TTC549 (cell line): Measurements from ENCODE around the gene PLBD1.

Source experiments
- FAIRE-seq: peaks from 2 replicates; lab custom pipeline; 2012; peaks lifted over from hg19 to GRCh38; lab: Jason Lieb, UNC

PLBD1 gene

DNA sequence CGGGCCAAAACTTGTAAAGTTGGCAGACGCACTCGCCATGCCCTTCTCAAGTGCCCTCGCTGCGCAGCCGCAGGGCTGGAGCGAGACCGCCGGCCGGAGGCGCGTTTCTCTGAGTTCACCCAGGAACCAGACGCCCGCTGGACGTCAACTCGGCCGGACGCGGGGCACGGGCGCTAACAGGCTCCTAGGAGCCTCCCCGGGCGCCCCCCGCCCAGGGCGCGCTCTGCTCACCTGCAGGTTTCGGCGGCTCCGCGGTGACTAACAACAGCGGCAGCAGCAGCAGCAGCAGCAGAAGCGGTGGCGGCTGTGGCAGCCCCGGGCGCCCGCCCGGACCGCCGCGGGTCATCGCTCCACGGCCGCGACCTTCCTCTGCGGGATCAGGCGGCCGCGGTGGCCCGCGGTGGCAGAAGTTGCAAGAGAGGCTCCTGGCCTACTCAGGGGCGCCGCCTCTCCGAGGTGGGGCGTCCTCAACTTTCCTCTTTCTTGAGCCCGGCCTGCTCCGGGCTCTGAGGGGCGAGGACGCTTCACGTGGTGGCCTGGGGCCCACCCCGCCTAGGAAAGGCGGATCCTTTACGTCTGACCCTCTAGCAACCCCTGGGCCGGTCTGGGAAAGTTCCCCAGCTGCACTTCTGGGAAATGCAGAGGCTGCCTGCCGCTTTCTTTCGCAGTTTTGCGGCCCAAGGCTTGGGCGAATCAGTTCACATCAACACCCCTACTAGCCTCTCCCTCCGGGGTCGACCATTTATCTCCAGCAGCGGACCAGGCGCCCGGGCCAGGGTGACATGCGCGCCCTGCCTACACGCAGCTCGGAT lies at the start of gene PLBD1:
TSS of gene PLBD1 (minus strand) at position 533 of the 812 bp plus-strand sequence. CDS start at position 346, 187 bp downstream.
- FAIRE-seq: no peak

- FAIRE-seq: no peak
Observed at GRCh38 chr12:14614704-14615121, 47.0 kb upstream of the PLBD1 start.

DNA sequence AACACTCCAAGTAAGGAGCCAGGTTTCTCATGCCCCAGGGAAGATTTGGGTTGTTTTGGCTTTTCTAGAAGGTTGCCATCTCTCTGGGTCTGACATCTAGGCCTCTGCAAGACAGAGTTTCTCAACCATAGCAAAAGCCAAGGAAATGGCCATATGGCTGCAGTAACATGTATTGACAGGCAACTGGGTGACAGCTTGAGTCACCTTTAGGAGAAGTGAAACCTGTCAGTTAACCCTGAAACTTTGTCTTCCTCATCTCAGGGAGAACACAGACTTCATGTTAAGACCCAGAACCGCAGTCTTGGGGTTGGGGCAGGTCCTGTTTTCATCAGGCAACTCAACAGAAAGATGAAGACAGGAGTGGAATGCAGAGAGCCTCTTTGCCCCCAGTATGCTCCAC lies 46.0 kb upstream of the PLBD1 start:
- no peak for FAIRE-seq

GRCh38 chr12:14612898-14613445 lies 45.3 kb upstream of the PLBD1 start:
- no peak for FAIRE-seq

DNA sequence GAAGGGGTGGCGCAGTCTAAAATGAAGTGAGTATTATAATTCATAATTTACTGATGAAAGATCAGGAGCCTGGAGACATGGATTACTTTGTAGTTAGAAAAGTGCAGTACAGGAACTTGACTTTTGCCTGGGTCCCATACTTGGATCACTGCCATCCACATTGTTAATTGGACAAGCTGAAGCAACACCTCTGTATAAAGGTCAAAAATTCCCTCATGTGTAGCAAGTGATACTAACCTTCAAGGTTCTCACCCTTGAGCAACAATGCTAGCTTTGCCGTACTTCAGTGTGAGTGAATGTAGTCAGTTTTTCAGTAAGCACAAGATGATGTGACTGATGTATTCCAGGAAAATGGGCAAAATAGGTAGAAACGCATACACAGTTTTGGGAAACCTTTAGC lies 44.6 kb upstream of the PLBD1 start:
- no peak for FAIRE-seq

- FAIRE-seq: no peak
Observed at GRCh38 chr12:14611640-14612203, 44.0 kb upstream of the PLBD1 start.

DNA sequence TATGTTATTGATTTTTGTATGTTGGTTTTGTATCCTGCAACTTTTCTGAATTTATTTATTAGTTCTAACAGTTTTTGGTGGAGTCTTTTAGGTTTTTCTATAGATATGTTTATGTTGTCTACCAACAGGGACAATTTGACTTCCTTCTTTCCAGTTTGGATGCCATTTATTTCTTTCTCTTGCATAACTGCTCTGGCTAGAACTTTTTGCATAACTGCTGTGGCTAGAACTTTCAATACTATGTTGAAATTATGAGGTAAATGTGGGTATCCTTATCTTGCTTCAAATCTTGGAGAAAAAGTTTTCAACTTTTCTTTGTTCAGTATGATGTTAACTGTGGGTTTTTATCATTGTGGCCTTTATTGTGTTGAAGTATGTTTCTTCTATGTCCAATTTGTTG lies 39.9 kb upstream of the PLBD1 start:
- FAIRE-seq: no peak

GRCh38 chr12:14605401-14605989 lies 37.8 kb upstream of the PLBD1 start:
- peak; percentile 26 for FAIRE-seq

DNA sequence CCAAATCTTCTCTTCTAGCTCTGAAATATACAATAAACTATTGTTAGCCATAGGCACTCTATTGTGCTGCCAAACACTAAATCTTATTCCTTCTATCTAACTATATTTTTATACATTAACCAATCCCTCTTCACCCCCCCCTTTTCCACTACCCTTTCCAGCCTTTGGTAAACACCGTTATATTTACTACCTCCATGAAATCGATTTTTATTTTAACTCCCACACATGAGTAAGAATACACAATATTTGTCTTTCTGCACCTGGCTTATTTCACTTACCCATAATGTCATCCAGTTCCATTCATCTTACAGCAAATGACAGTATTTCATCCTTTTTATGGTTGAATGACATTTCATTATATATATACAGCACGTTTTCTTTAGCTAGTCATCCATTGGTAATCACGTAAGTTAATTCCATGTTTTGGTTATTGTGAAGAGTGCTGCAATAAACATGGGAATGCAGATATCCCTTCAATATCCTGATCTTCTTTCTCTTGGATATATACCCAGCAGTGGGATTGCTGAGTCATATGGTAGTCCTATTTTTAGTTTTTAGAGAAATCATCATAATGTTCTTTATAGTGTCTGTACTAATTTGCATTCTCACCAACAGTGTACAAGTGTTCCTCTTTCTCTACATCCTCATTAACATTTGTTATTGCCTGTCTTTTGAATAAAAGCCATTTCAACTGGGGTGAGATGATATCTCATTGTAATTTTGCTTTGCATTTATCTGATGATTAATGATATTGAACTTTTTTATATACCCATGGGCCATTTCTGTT lies 34.2 kb upstream of the PLBD1 start:
- no peak for FAIRE-seq

- no peak for FAIRE-seq
Observed at GRCh38 chr12:14597480-14597879, 29.8 kb upstream of the PLBD1 start.

GRCh38 chr12:14591719-14592118 lies 24.0 kb upstream of the PLBD1 start:
- no peak for FAIRE-seq

GRCh38 chr12:14589169-14590004 lies 21.7 kb upstream of the PLBD1 start:
- FAIRE-seq: no peak

- no peak for FAIRE-seq
Observed at GRCh38 chr12:14588571-14588970, 20.9 kb upstream of the PLBD1 start.

DNA sequence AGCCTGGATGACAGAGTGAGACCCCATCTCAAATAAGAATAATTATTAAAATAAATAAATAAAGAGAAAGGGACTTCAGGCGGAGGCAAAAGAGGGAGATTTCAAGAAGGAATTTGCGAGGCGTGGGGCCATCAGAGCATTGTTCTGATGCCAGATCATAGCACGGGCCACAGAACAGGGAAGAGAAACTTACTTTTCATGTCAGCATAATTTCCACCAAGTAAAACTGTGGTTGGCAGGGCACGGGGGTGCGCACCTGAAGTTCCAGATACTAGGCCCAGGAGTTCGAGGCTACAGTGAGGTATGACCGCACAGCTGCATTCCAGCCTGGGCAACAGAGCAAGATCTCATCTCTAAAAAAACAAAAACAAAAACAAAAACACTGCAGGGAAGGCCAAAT lies 11.0 kb upstream of the PLBD1 start:
- no peak for FAIRE-seq

DNA sequence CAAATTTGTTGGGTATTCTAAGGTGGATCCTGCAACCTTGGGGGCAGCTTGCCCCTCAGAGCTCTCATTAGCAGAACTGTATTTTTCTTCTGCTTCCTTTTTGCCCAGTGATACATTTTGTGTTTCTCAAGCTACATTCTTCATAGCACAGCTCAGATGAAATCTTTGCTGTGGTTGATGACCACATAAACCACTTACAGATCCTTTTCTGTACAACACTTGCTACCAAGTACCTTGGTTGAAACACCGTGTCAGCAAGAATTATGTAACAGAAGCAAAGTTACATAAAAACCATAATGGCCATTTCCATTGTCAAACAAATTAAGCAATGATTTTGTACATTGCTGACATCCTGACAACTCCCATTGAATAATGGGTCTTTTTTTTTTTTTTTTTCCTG lies 9.7 kb upstream of the PLBD1 start:
- no peak for FAIRE-seq

GRCh38 chr12:14576896-14577295 lies 9.2 kb upstream of the PLBD1 start:
- no peak for FAIRE-seq

- no peak for FAIRE-seq
Observed at GRCh38 chr12:14575585-14575984, 7.9 kb upstream of the PLBD1 start.

DNA sequence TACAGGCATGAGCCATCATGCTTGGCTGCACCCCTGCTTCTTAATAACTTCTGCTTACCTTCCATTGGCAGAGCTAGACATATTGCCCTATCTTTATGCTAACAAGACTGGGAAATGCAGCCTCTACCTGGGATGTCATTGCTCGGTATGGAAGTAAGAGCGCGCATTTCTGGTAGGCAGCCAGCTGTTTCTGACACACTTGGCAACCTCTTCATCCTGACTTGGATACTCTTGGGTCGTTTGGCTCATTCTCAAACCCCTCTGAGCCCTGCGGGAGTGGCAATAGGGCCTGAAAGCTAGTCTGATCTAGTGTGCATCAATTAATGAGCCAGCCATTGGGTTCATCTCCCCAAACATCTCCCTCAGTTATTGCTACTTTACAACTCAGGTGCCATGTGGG lies 5.4 kb upstream of the PLBD1 start:
- no peak for FAIRE-seq

GRCh38 chr12:14572401-14572800 lies 4.7 kb upstream of the PLBD1 start:
- FAIRE-seq: no peak

- FAIRE-seq: no peak
Observed at GRCh38 chr12:14571779-14572178, 4.1 kb upstream of the PLBD1 start.

DNA sequence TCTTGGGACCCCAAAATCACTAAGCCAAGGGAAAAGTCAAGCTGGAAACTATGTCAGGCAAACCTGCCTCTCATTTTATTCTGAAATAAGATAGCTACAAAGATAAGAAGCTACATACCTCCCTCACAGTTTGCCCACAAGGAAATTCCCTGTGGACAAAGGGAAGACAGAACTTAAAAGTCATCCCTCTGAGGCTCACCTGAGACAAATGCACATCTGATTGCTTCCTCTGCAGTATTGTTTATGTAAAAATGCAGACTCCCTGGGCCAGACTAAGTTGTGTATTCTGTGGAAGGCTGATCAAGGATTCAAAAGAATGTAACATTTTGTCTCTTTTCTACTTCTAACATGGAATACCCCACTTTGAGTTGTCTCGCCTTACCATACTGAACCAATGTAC lies 2.5 kb upstream of the PLBD1 start:
- no peak for FAIRE-seq
